Esophagus muscularis mucosa (tissue), 3 donors: ENCODE data around the gene MFSD11.
"Not testable (repeated sequence)": the region's sequence is repeated elsewhere in the genome, so short reads cannot be mapped to it uniquely, and the experiment has no call there.

Experiments
- CTCF ChIP-seq, 3 experiments: fragments of 200-600 bp in 2 of 3; fragments of 450-650 bp in 1 of 3; sonication (generic) in 2 of 3; IDR thresholded peaks; one replicate each; pipeline ENCODE4 v1.5.1; 2017 to 2019; ENCODE audit warnings: antibody characterized with exemption in 3 of 3, mild to moderate bottlenecking in 2 of 3, moderate library complexity in 1 of 3
- POLR2A ChIP-seq: fragments of 450-650 bp; IDR thresholded peaks from one replicate; pipeline ENCODE4 v1.6.1; 2017; ENCODE audit warnings: antibody characterized with exemption, moderate library complexity, mild to moderate bottlenecking, low read depth

- not testable (repeated sequence) for TF ChIP-seq CTCF (IDR thresholded peaks at IDR 0.05); POLR2A
Measured at GRCh38 chr17:76709951-76710862, 27.7 kb upstream of the MFSD11 start.
